Neuronal stem cell (in vitro differentiated cells): ENCODE measurements around the gene LMBR1L.
A peak's percentile ranks its signal among the peaks of the same experiment; 100 is the strongest.

Source experiments
- DNase-seq: peaks from one replicate; pipeline ENCODE4 v3.0.0-alpha.2; 2013; ENCODE audit warnings: low spot score
- H2AFZ ChIP-seq: one replicate; pipeline ENCODE4 v1.6.1; 2013; ENCODE audit warnings: mild to moderate bottlenecking, low read length, inconsistent platforms
- H2AK5ac ChIP-seq: 2 replicates; pipeline ENCODE4 v1.6.1; 2013; ENCODE audit warnings: low read depth, mild to moderate bottlenecking, inconsistent platforms, low read length, moderate library complexity, mixed read lengths
- H2BK120ac ChIP-seq: 2 replicates; pipeline ENCODE4 v1.6.1; 2013; ENCODE audit warnings: low read depth, mild to moderate bottlenecking, inconsistent platforms, low read length, moderate library complexity, mixed read lengths
- H2BK12ac ChIP-seq: one replicate; pipeline ENCODE4 v1.6.1; 2013; ENCODE audit warnings: low read length, inconsistent platforms
- H2BK15ac ChIP-seq: 2 replicates; pipeline ENCODE4 v1.6.1; 2013; ENCODE audit warnings: mild to moderate bottlenecking, low read length, inconsistent platforms, mixed read lengths
- H2BK5ac ChIP-seq: one replicate; pipeline ENCODE4 v1.6.1; 2013; ENCODE audit warnings: inconsistent platforms, mild to moderate bottlenecking, low read length, moderate library complexity
- H3K14ac ChIP-seq: one replicate; pipeline ENCODE4 v1.6.1; 2013; ENCODE audit warnings: low read length, inconsistent platforms
- H3K18ac ChIP-seq: 2 replicates; pipeline ENCODE4 v1.6.1; 2013; ENCODE audit warnings: low read length, inconsistent platforms
- H3K23ac ChIP-seq: 2 replicates; pipeline ENCODE4 v1.6.1; 2013; ENCODE audit warnings: low read depth, mild to moderate bottlenecking, mixed read lengths, low read length, inconsistent platforms; ENCODE audit not compliant: poor library complexity
- H3K27ac ChIP-seq: replicated peaks from 3 replicates; pipeline ENCODE4 v1.5.1; 2013; ENCODE audit warnings: low read length, inconsistent platforms
- H3K27me3 ChIP-seq, 3 experiments: 2 replicates each; pipeline ENCODE4 v1.6.1; 2013; ENCODE audit warnings: low read length in 3 of 3, mild to moderate bottlenecking in 2 of 3, inconsistent platforms in 1 of 3, low read depth in 1 of 3, mixed read lengths in 1 of 3, moderate library complexity in 1 of 3; ENCODE audit not compliant: control insufficient read depth in 3 of 3, insufficient read depth in 3 of 3
- H3K36me3 ChIP-seq, 2 donors: replicated peaks in 1 of 2; 2 replicates each; pipeline ENCODE4 v1.6.1; 2013; ENCODE audit warnings: low read length in 2 of 2; ENCODE audit not compliant: control insufficient read depth in 2 of 2, insufficient read depth in 2 of 2
- H3K4ac ChIP-seq: 2 replicates; pipeline ENCODE4 v1.6.1; 2013; ENCODE audit warnings: inconsistent platforms, mild to moderate bottlenecking, low read length, moderate library complexity
- H3K4me1 ChIP-seq, 2 donors: 1 replicate in 1 of 2; 2 replicates in 1 of 2; pipeline ENCODE4 v1.6.1; 2013; ENCODE audit warnings: low read length in 2 of 2, low read depth in 1 of 2; ENCODE audit not compliant: control insufficient read depth in 2 of 2, insufficient read depth in 1 of 2
- H3K4me2 ChIP-seq: one replicate; pipeline ENCODE4 v1.6.1; 2013; ENCODE audit warnings: mild to moderate bottlenecking, low read length, inconsistent platforms; ENCODE audit not compliant: insufficient read depth, poor library complexity, severe bottlenecking
- H3K4me3 ChIP-seq, 2 donors: 2 replicates each; pipeline ENCODE4 v1.5.1; 2013; ENCODE audit warnings: low read length in 2 of 2, mild to moderate bottlenecking in 2 of 2, inconsistent platforms in 1 of 2, moderate library complexity in 1 of 2
- H3K79me1 ChIP-seq: one replicate; pipeline ENCODE4 v1.6.1; 2013; ENCODE audit warnings: low read depth, mild to moderate bottlenecking, inconsistent platforms, low read length, moderate library complexity
- H3K9ac ChIP-seq: one replicate; pipeline ENCODE4 v1.6.1; 2013; ENCODE audit warnings: mild to moderate bottlenecking, low read depth, low read length, inconsistent platforms; ENCODE audit not compliant: poor library complexity
- H3K9me3 ChIP-seq, 2 donors: replicated peaks in 1 of 2; 2 replicates each; pipeline versions ENCODE3 to v1.6.1; 2013; ENCODE audit warnings: low read length in 2 of 2, mild to moderate bottlenecking in 2 of 2, inconsistent platforms in 1 of 2, low read depth in 1 of 2, mixed read lengths in 1 of 2, moderate library complexity in 1 of 2; ENCODE audit not compliant: control insufficient read depth in 2 of 2, insufficient read depth in 1 of 2
- H4K8ac ChIP-seq: one replicate; pipeline ENCODE4 v1.6.1; 2013; ENCODE audit warnings: low read depth, mild to moderate bottlenecking, inconsistent platforms, low read length, moderate library complexity
- H4K91ac ChIP-seq: one replicate; pipeline ENCODE4 v1.6.1; 2013; ENCODE audit warnings: low read length, low read depth, mild to moderate bottlenecking, inconsistent platforms; ENCODE audit not compliant: poor library complexity
- WGBS, 2 donors: extraction: QIAGEN DNeasy Blood & Tissue Kit; methylation state at CpG; one replicate each; pipeline ENCODE4 v1.1.7; 2013; ENCODE audit warnings: missing lambda C conversion rate in 2 of 2, mixed read lengths in 1 of 2; ENCODE audit not compliant: insufficient read length in 2 of 2, insufficient replicate concordance in 1 of 2; ENCODE audit errors: extremely low coverage in 2 of 2; 5-methylcytosine and 5-hydroxymethylcytosine counted together

Gene LMBR1L

GRCh38 chr12:49088150-49088931 lies 22.3 kb downstream of the LMBR1L start:
- Histone ChIP-seq H3K14ac (no peak overlapping the region), H3K36me3 (no peaks in the 10 kb centered on the region), H2BK12ac (no peak overlapping the region), H3K4ac (no peak overlapping the region), H3K4me1 (peaks cover 19 to 29% of the 10 kb centered on the region in 2 donors), H2BK15ac (no peak overlapping the region), H2BK5ac (no peak overlapping the region), H3K79me1 (no peaks in the 10 kb centered on the region), H3K9me3 (peaks cover 2% of the 10 kb centered on the region in 2 donors), H2AK5ac (no peak overlapping the region), H3K27ac (no peak overlapping the region), H3K4me2 (peak overlapping the region; percentile 36), H3K18ac (peak overlapping the region; percentile 72), H4K91ac (no peak overlapping the region), H3K4me3 (no peak overlapping the region), H2BK120ac (no peak overlapping the region), H4K8ac (no peak overlapping the region), H3K23ac (peak overlapping the region; percentile 67), H3K9ac (no peak overlapping the region), H2AFZ (peak overlapping the region; percentile 70), H3K27me3 (peaks cover 30 to 60% (median 54%) of the 10 kb centered on the region in 3 experiments)
- DNase-seq = peak; percentile 79
- WGBS, 2 donors = no CpG with 5 or more reads among the region's 18 CpGs

DNA sequence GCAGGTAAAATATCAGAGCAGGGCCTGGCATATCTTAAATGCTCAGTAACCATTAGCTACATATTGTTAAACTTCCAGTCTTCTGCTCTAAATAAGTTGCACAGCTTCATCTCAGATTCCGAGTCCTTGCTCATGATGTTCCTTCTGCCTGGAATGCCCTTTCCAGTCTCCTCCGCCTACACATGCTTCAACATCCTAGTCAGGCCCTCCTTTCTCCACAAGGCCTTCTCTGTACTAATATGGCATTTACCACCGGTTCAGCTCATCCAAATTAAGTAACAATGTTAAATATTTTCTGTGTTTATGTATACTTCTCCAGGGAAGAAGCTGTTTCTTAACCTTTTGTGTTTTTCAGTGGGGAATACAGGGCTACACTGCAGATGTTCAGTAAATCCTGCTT lies 24.5 kb downstream of the LMBR1L start:
- H3K9ac ChIP-seq = no peak overlapping the region
- no peak overlapping the region for H3K23ac ChIP-seq
- H2AFZ ChIP-seq = no peak overlapping the region
- no peak for DNase-seq
- no peak overlapping the region for H2BK5ac ChIP-seq
- no peak overlapping the region for H2BK12ac ChIP-seq
- H4K91ac ChIP-seq = no peak overlapping the region
- peaks cover 2 to 15% of the 10 kb centered on the region in 2 donors for H3K4me1 ChIP-seq
- H2BK15ac ChIP-seq = no peak overlapping the region
- no peak overlapping the region for H2AK5ac ChIP-seq
- no peak overlapping the region for H3K4ac ChIP-seq
- H3K9me3 ChIP-seq = peaks cover 1 to 2% of the 10 kb centered on the region in 2 donors
- no peak overlapping the region for H4K8ac ChIP-seq
- WGBS, 2 donors = no CpG with 5 or more reads among the region's 3 CpGs
- H3K27ac ChIP-seq = no peak overlapping the region
- no peak overlapping the region for H3K4me2 ChIP-seq
- H3K36me3 ChIP-seq = no peaks in the 10 kb centered on the region
- peaks cover 26 to 50% (median 39%) of the 10 kb centered on the region in 3 experiments for H3K27me3 ChIP-seq
- no peak overlapping the region for H3K4me3 ChIP-seq
- H2BK120ac ChIP-seq = no peak overlapping the region
- no peak overlapping the region for H3K18ac ChIP-seq
- H3K79me1 ChIP-seq = no peaks in the 10 kb centered on the region
- no peak overlapping the region for H3K14ac ChIP-seq

GRCh38 chr12:49084438-49084837 lies 26.2 kb downstream of the LMBR1L start:
- Histone ChIP-seq H2AFZ (no peak overlapping the region), H3K79me1 (no peaks in the 10 kb centered on the region), H3K36me3 (no peaks in the 10 kb centered on the region), H2BK12ac (no peak overlapping the region), H3K4me1 (peaks cover 2 to 6% of the 10 kb centered on the region in 2 donors), H3K18ac (no peak overlapping the region), H3K4ac (no peak overlapping the region), H4K8ac (no peak overlapping the region), H2AK5ac (no peak overlapping the region), H2BK5ac (no peak overlapping the region), H2BK120ac (no peak overlapping the region), H3K27me3 (peaks cover 10 to 38% (median 22%) of the 10 kb centered on the region in 3 experiments), H3K27ac (no peak overlapping the region), H3K23ac (no peak overlapping the region), H3K9me3 (no peaks in the 10 kb centered on the region), H4K91ac (no peak overlapping the region), H3K9ac (no peak overlapping the region), H3K14ac (no peak overlapping the region), H2BK15ac (no peak overlapping the region), H3K4me3 (no peak overlapping the region), H3K4me2 (no peak overlapping the region)
- DNase-seq = no peak
- WGBS, 2 donors = no CpG with 5 or more reads among the region's 3 CpGs

DNA sequence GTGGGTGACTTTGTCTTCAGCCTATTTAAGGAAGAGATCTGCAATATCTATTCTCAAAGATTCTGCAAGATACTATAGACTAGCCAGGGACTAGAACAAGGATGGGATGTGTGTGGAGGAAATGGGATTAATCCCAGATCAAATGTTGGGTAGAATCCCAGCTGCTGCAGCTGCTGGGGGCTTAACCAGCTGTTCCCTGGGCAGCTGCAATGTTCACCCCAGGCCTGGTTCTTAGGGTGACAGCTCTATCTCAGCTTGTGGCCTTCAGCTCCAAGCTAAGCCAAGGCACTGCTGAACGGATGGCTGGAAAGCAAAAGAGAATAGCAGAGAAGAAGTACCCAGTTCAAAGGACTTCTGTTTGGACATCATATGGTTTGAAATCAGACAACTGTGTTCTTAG lies 30.9 kb downstream of the LMBR1L start:
- no CpG with 5 or more reads among the region's 1 CpG for WGBS, 2 donors
- H2BK15ac ChIP-seq = no peak overlapping the region
- no peak overlapping the region for H3K4me2 ChIP-seq
- no peaks in the 10 kb centered on the region for H3K36me3 ChIP-seq
- no peak overlapping the region for H2AK5ac ChIP-seq
- H2BK12ac ChIP-seq = no peak overlapping the region
- H2BK5ac ChIP-seq = no peak overlapping the region
- peaks cover 0 to 15% (median 0%) of the 10 kb centered on the region in 3 experiments for H3K27me3 ChIP-seq
- H2AFZ ChIP-seq = no peak overlapping the region
- H4K91ac ChIP-seq = no peak overlapping the region
- DNase-seq = no peak
- H3K9me3 ChIP-seq = no peaks in the 10 kb centered on the region
- H2BK120ac ChIP-seq = no peak overlapping the region
- no peak overlapping the region for H3K23ac ChIP-seq
- no peak overlapping the region for H3K18ac ChIP-seq
- no peak overlapping the region for H3K4me3 ChIP-seq
- H3K27ac ChIP-seq = no peak overlapping the region
- no peak overlapping the region for H4K8ac ChIP-seq
- H3K4me1 ChIP-seq = no peaks in the 10 kb centered on the region
- no peak overlapping the region for H3K4ac ChIP-seq
- no peak overlapping the region for H3K14ac ChIP-seq
- H3K79me1 ChIP-seq = no peaks in the 10 kb centered on the region
- no peak overlapping the region for H3K9ac ChIP-seq
